ENCODE measurements around the gene SPATA2L.

The SPATA2L gene

DNA sequence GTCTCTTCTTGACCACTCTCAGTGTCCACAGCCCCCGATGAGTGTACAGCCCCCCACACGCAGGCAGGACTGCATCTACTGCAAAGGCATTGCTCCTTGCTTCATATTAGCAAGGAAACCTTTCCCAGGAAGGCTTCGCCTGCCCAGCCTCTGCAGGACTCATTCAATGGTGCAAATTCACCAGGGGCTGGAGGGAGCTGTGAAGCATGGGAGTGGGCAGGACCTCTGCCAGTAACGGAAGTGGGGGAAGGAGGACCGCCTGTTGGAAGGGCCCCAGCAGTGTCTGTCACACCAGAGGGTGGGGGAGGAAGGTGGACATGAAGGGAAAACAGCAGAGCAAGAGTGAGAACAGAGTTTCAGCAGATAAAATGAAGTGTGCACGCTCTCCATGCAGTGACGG lies 41.4 kb downstream of the SPATA2L start:
- no peak for DNase-seq (ENCODE audit: low read depth)
- no peak overlapping the region for H3K4me3 ChIP-seq (ENCODE audit: low read depth, low read length)

DNA sequence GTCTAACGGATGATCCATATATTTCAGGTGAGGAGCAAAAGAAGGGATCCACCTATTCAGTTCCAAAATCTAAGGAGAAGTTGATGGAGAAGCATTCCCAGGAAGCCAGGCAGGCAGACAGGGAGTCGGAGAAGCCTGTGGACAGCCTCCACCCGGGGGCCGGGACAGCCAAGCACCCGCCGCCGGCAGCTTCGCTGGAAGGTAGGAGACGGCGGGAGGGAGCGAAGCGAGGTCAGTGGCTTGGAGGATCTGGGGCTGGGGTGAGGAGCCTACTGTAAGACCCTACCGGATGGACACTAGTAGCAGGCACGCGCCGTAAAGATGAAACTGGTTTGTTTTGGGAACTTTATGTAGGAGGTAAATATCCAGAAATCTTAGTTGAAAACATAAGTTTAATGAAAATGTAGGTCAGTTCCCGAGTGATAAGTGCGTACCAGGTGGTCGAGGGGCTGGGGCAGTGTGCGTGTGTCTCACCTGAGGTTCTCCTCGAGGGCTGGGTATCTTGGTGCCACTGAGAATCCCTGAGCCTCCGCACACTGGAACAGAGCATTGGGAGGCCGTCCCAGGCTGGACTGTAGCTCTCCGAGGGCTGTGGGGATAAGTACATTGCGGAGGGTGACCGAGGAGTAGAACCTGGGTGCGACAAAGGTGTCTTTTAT lies 43.2 kb downstream of the SPATA2L start:
- TF ChIP-seq, protein P1, sequence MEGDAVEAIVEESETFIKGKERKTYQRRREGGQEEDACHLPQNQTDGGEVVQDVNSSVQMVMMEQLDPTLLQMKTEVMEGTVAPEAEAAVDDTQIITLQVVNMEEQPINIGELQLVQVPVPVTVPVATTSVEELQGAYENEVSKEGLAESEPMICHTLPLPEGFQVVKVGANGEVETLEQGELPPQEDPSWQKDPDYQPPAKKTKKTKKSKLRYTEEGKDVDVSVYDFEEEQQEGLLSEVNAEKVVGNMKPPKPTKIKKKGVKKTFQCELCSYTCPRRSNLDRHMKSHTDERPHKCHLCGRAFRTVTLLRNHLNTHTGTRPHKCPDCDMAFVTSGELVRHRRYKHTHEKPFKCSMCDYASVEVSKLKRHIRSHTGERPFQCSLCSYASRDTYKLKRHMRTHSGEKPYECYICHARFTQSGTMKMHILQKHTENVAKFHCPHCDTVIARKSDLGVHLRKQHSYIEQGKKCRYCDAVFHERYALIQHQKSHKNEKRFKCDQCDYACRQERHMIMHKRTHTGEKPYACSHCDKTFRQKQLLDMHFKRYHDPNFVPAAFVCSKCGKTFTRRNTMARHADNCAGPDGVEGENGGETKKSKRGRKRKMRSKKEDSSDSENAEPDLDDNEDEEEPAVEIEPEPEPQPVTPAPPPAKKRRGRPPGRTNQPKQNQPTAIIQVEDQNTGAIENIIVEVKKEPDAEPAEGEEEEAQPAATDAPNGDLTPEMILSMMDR (IDR thresholded peaks at IDR 0.05; ENCODE audit: insufficient read depth, low read depth, low read length, missing control alignments), result no peak
- peak overlapping the region; percentile 73 for H3K4me3 ChIP-seq (ENCODE audit: low read depth, low read length)
- DNase-seq (ENCODE audit: low read depth), result peak; percentile 38

More for the DNA sequence above, 41.4 kb downstream of the SPATA2L start:
- TF ChIP-seq, protein P1 (IDR thresholded peaks at IDR 0.05; ENCODE audit: insufficient read depth, low read depth, low read length, missing control alignments), result no peak

DNA sequence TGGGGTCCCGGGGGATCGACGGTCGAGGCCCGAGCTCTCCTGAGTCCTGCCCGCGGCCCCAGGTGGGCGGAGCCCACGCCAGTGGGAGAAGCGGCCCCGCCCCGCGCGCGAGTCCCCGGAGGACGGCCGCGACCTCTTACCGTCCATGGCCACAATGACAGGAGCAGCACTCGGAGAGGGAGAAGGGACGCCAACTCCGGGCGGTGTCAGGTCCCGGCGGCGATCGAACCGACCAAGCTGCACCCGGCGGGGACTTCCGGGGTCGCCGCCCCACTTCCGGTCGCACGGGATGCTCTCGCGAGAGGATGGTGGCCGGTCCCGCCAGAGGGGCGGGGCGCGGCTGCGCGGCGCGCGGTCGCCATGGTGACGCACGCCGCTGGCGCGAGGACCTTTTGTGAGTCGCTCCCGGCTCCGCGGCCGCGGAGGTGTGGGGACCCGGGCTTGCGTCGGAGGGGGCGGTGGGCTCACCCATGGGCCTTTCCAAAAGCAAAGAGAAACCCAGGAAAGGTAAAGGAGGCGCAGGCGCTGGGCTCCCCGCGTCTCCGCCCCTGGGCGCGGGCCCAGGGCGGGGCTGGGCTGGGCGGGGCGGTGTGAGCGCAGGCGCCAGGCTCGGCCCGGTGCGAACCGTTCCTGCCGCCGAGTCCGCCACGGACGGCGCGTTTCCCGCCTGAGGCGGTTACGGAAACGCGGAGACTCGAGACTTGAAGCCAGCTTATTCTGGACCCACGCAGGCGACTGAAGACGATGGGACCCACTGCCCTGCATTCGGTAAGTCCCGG lies 43.9 kb downstream of the SPATA2L start, which contains the start of the genes CHMP1A and SPATA33:
Gene CHMP1A (minus strand): TSS at position 267 of the 779 bp plus-strand sequence. CDS start 120 bp downstream, at position 147.
Gene SPATA33 (plus strand): TSS at position 395 of the 779 bp plus-strand sequence. CDS start 76 bp downstream, at position 471.
- TF ChIP-seq, protein P1 (IDR thresholded peaks at IDR 0.05; ENCODE audit: insufficient read depth, low read depth, low read length, missing control alignments), result no peak
- peak within 1 kb of the TSS; percentile 73 for H3K4me3 ChIP-seq (ENCODE audit: low read depth, low read length)
- peak; percentile 94 for DNase-seq (ENCODE audit: low read depth)

DNA sequence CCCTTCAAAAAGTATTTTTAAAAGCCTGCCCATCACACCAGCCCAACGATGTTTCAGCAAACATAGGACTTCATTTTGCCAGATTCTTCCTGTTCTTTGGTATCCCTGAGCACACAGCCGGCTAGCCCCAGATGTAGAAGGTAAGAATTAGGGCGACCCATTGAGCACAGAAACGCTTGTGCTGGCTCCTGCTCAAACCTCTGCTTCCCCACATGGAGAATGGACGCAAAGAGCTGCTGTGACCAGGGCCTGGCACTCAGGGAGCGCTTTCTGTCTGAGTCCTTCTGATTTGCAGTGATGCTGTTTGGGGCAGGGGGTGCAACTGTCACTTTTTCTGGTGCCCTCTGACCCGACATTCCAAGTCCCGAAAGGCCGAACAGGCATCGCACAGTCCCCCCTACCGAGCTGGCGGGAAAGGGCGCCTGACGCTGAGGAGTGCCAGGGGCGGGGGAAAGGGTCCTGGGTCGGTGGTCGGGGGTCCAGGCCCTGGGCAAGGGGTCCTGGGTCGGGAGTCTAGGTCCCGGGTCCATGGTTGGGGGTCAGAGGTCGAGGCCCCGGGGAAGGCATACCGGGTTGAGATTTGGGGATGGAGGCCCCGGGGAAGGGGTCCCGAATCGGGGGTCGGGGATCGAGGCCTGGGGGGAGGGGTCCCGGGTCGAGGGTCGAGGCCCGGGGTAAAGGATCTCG lies 44.9 kb downstream of the SPATA2L start:
- DNase-seq (ENCODE audit: low read depth), result no peak
- H3K4me3 ChIP-seq (ENCODE audit: low read depth, low read length), result peak overlapping the region; percentile 73
- TF ChIP-seq, protein P1 (IDR thresholded peaks at IDR 0.05; ENCODE audit: insufficient read depth, low read depth, low read length, missing control alignments), result no peak

DNA sequence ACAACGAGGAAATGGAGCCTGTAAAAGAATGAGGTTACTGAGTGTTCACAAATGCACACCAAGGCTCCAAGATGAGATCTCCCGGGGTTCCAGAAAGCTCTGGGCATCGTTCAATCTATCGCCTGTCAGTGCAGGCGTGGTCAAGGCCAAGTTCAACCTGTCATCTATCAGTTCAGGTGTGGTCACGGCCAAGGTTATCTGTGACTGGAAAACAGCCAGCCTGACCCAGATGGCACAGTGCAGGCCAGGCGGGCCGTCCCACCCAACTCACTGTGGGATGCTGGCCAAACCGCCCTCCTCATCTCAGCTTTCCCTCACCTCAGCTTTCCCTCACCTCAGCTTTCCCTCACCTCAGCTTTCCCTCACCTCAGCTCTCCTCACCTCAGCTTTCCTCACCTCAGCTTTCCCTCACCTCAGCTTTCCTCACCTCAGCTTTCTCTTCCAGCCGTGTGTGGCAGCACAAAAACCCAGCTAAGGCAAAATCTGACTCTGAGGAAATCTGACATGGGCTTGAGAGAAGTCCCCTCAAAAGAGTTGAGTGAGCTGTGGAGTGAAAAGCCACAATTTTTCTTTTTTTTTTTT lies 46.4 kb downstream of the SPATA2L start:
- no peak overlapping the region for H3K4me3 ChIP-seq (ENCODE audit: low read depth, low read length)
- no peak for DNase-seq (ENCODE audit: low read depth)
- TF ChIP-seq, protein P1 (IDR thresholded peaks at IDR 0.05; ENCODE audit: insufficient read depth, low read depth, low read length, missing control alignments), result no peak

DNA sequence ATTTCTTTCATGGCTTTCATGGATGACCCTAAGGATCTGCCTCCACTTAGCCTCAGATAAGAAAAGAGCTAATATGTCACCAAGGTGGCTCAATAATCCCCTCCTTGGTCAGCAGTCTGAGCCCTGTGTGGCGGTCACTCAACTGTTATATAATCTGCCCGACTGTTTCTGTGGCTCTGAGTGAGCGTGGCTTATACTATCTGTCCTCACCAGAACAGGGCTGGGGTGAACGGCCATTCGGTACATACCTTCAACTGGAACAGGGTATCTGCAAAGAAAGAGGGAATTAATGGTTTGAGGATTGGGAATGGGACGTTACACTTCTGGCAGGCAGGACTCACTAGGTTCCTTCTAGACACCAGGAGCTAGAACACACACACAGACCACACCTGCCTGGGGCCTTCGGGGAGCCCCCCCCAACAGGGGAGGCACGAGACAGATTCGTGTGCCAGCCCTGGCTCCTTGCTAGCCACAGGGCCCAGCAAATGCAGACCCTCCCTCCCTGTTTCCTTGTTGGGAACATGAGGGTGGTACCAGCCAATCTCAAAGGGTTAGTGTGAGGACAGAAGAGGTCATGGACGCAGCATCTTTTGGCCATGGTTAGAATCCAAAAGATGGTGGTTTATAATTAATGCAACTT lies 47.7 kb downstream of the SPATA2L start:
- no peak overlapping the region for H3K4me3 ChIP-seq (ENCODE audit: low read depth, low read length)
- no peak for DNase-seq (ENCODE audit: low read depth)
- TF ChIP-seq, protein P1 (IDR thresholded peaks at IDR 0.05; ENCODE audit: insufficient read depth, low read depth, low read length, missing control alignments), result no peak

All from GM12865 (cell line).